ENCODE data around the gene UVRAG. TPM values are rescaled to one million over a fixed set of nuclear protein-coding genes. Genes with fewer than 3 reads are reported as not detected.

UVRAG gene
- total and polyA plus RNA-seq, 2 of the 4 experiments (the other 2 are of a cell fraction), result 5.6 to 10.9 TPM

DNA sequence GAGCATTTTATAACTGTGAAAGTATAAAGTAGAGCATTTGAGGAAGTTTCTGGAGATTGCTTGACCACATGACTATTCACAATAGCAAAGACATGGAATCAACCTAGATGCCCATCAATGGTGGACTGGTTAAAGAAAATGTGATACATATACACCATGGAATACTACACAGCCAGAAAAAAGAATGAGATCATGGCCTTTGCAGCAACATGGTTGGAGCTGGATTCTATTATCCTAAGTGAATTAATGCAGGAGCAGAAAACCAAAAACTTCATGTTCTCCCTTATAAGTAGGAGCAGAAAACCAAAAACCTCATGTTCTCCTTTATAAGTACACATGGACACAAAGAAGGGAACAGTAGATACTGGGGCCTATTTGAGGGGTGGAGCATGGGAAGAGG, 30.3 kb downstream of the UVRAG start:
- Histone ChIP-seq H4K20me1 (ENCODE audit: insufficient read depth, low read length) (peaks cover 5% of the 10 kb centered on the region), H3K4me2 (ENCODE audit: low read depth, low read length) (no peak overlapping the region), H2AFZ (replicated peaks; ENCODE audit: low read length, poor library complexity) (no peak overlapping the region), H3K27ac (ENCODE audit: insufficient read depth, low read length) (no peak overlapping the region), H3K23ac (ENCODE audit: low read depth, low read length) (no peak overlapping the region), H2BK15ac (ENCODE audit: low read depth, low read length) (no peak overlapping the region), H3K56ac (ENCODE audit: extremely low read depth, insufficient read depth, low read length) (no peak overlapping the region), H3K4me3 (ENCODE audit: insufficient read depth, low read depth, low read length) (no peak overlapping the region), H2AK5ac (ENCODE audit: low read depth, low read length) (no peak overlapping the region), H3K79me1 (ENCODE audit: low read depth in 1 of 2, low read length in 2 of 2) (peaks cover 18 to 20% of the 10 kb centered on the region in 2 experiments), H3K9ac (ENCODE audit: low read depth, low read length) (no peak overlapping the region), H3K18ac (ENCODE audit: low read depth, low read length) (no peak overlapping the region), H2BK120ac (ENCODE audit: low read depth, low read length) (no peak overlapping the region), H2BK5ac (ENCODE audit: low read depth, low read length, poor library complexity, severe bottlenecking) (no peak overlapping the region), H3K4ac (ENCODE audit: low read depth, low read length) (no peak overlapping the region), H3K36me3 (ENCODE audit: control insufficient read depth, insufficient read depth, low read length) (no peaks in the 10 kb centered on the region), H3K27me3 (ENCODE audit: control insufficient read depth, insufficient read depth, low read length) (no peaks in the 10 kb centered on the region), H3K9me3 (ENCODE audit: control insufficient read depth, insufficient read depth, low read length) (no peaks in the 10 kb centered on the region), H3K9me1 (ENCODE audit: insufficient read depth, low read length) (0 out of 2 replicates have a peak, but pooled peaks cover 4% of the 10 kb centered on the region), H3K4me1 (ENCODE audit: control insufficient read depth, insufficient read depth, low read length) (no peaks in the 10 kb centered on the region), H2AK9ac (replicated peaks; ENCODE audit: low read depth, low read length, poor library complexity) (no peak overlapping the region), H4K5ac (ENCODE audit: low read depth, low read length) (no peak overlapping the region), H3K14ac (replicated peaks; ENCODE audit: low read depth, low read length) (no peak overlapping the region), H4K8ac (ENCODE audit: low read depth in 2 of 2, low read length in 2 of 2) (no peak overlapping the region), H4K91ac (ENCODE audit: insufficient read depth, low read depth, low read length) (no peak overlapping the region), H2BK20ac (ENCODE audit: low read depth, low read length) (no peak overlapping the region)
- DNase-seq, result no peak
- no peak for ATAC-seq (ENCODE audit: low read depth)
- intact Hi-C loops (cut with micrococcal nuclease) (no loop called here), dilution Hi-C loops (cut with HindIII; ENCODE audit: low sequenced_read_pairs, unreplicated experiment) (no loop called here), in situ Hi-C loops (cut with MboI; ENCODE audit: low sequenced_read_pairs) (no loop called here)
- TF ChIP-seq RFX5 (IDR thresholded peaks at IDR 0.05; ENCODE audit: low read depth, low read length) (no peak), FOS (IDR thresholded peaks at IDR 0.05; ENCODE audit: low read depth, low read length) (no peak), POLR2A (IDR thresholded peaks at IDR 0.05; ENCODE audit: low read depth, low read length) (no peak), MAFK (IDR thresholded peaks at IDR 0.05; ENCODE audit: low read depth, low read length) (no peak), ELK1 (IDR thresholded peaks at IDR 0.05; ENCODE audit: borderline replicate concordance, low read depth, low read length) (no peak)
- TF ChIP-seq, protein P1, sequence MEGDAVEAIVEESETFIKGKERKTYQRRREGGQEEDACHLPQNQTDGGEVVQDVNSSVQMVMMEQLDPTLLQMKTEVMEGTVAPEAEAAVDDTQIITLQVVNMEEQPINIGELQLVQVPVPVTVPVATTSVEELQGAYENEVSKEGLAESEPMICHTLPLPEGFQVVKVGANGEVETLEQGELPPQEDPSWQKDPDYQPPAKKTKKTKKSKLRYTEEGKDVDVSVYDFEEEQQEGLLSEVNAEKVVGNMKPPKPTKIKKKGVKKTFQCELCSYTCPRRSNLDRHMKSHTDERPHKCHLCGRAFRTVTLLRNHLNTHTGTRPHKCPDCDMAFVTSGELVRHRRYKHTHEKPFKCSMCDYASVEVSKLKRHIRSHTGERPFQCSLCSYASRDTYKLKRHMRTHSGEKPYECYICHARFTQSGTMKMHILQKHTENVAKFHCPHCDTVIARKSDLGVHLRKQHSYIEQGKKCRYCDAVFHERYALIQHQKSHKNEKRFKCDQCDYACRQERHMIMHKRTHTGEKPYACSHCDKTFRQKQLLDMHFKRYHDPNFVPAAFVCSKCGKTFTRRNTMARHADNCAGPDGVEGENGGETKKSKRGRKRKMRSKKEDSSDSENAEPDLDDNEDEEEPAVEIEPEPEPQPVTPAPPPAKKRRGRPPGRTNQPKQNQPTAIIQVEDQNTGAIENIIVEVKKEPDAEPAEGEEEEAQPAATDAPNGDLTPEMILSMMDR (conservative IDR thresholded peaks at IDR 0.05; ENCODE audit: low read depth, low read length), result no peak
- ChIA-PET CTCF (no interaction called here), POLR2A (ENCODE audit: unreplicated experiment) (no interaction called here)
- BruUV-seq (replicated peaks), result no TSS peak

Measured in IMR-90 (cell line).